OCI-LY1 (cell line): Measurements from ENCODE around the gene SF3A1.

Source experiments
- H2AFZ ChIP-seq: fragments of 200-600 bp; sonication (generic), shearing (Covaris generic); 2 replicates; pipeline ENCODE4 v1.6.0; 2014; ENCODE audit warnings: antibody characterized with exemption, mild to moderate bottlenecking, low read length
- H3F3A ChIP-seq: fragments of 200-600 bp; sonication (generic), shearing (Covaris generic); 2 replicates; pipeline ENCODE4 v1.6.0; 2014; ENCODE audit warnings: mild to moderate bottlenecking, antibody characterized with exemption, low read length, moderate library complexity; ENCODE audit not compliant: insufficient read depth
- H3K27ac ChIP-seq: fragments of 200-600 bp; sonication (generic); 2 replicates; pipeline ENCODE4 v1.5.1; 2014; ENCODE audit warnings: low read length, mixed run types, mild to moderate bottlenecking, low read depth; ENCODE audit not compliant: poor library complexity, severe bottlenecking
- H3K27me3 ChIP-seq: fragments of 200-600 bp; sonication (generic); 2 replicates; pipeline ENCODE4 v1.6.0; 2014; ENCODE audit warnings: antibody characterized with exemption, mild to moderate bottlenecking, low read length, moderate library complexity; ENCODE audit not compliant: insufficient read depth
- H3K36me3 ChIP-seq: fragments of 200-600 bp; sonication (generic); 2 replicates; pipeline ENCODE4 v1.6.1; 2014; ENCODE audit warnings: mild to moderate bottlenecking, antibody characterized with exemption, low read length, moderate library complexity, mixed read lengths; ENCODE audit not compliant: insufficient read depth
- H3K4me1 ChIP-seq: fragments of 200-600 bp; sonication (generic); 2 replicates; pipeline ENCODE4 v1.5.1; 2014; ENCODE audit warnings: mild to moderate bottlenecking, low read length, moderate library complexity; ENCODE audit not compliant: insufficient read depth, severe bottlenecking
- H3K4me2 ChIP-seq: fragments of 200-600 bp; sonication (generic), shearing (Covaris generic); 2 replicates; pipeline ENCODE4 v1.6.1; 2014; ENCODE audit warnings: low read length
- H3K4me3 ChIP-seq: fragments of 200-600 bp; sonication (generic); 2 replicates; pipeline ENCODE4 v1.5.1; 2014; ENCODE audit warnings: low read length, low read depth, mild to moderate bottlenecking, mixed read lengths; ENCODE audit not compliant: poor library complexity, severe bottlenecking
- H3K79me2 ChIP-seq: fragments of 200-600 bp; shearing (Covaris generic); 2 replicates; pipeline ENCODE4 v1.6.1; 2016; ENCODE audit warnings: mixed run types, low read length, mixed read lengths; ENCODE audit not compliant: insufficient read depth
- H3K9ac ChIP-seq: fragments of 200-600 bp; sonication (generic), shearing (Covaris generic); 2 replicates; pipeline ENCODE4 v1.6.1; 2014; ENCODE audit warnings: mild to moderate bottlenecking, low read length, mixed read lengths
- H3K9me2 ChIP-seq: fragments of 200-600 bp; sonication (generic), shearing (Covaris generic); 2 replicates; pipeline ENCODE4 v1.6.1; 2014; ENCODE audit warnings: low read depth, mild to moderate bottlenecking, low read length, mixed read lengths
- H3K9me3 ChIP-seq: fragments of 200-600 bp; shearing (Covaris generic); 2 replicates; pipeline ENCODE4 v1.6.1; 2014; ENCODE audit warnings: low read length, mixed read lengths
- H4K20me1 ChIP-seq: fragments of 200-600 bp; sonication (generic), shearing (Covaris generic); 2 replicates; pipeline ENCODE4 v1.6.0; 2016; ENCODE audit warnings: mild to moderate bottlenecking, low read length; ENCODE audit not compliant: insufficient read depth
- CTCF ChIP-seq: fragments of 200-600 bp; sonication (generic), shearing (Covaris generic); IDR thresholded peaks from 2 replicates; pipeline ENCODE4 v1.5.1; 2017; ENCODE audit warnings: mild to moderate bottlenecking, antibody characterized with exemption, low read length, moderate library complexity, mixed read lengths
- EZH2 ChIP-seq: fragments of 200-600 bp; sonication (generic), shearing (Covaris generic); IDR thresholded peaks from 2 replicates; pipeline ENCODE4 v1.8.0; 2017; ENCODE audit warnings: borderline replicate concordance, mixed run types, mild to moderate bottlenecking, antibody characterized with exemption, low read length, moderate library complexity, mixed read lengths

Gene SF3A1

GRCh38 chr22:30292069-30292970 lies 64.4 kb downstream of the SF3A1 start:
- no peak overlapping the region for H3K27ac ChIP-seq
- no peak overlapping the region for H3K4me2 ChIP-seq
- no peaks in the 10 kb centered on the region for H3K9me2 ChIP-seq
- H3K36me3 ChIP-seq = peaks cover 10% of the 10 kb centered on the region; the same call in 1 of the 2 replicates
- H3K9me3 ChIP-seq = no peaks in the 10 kb centered on the region
- H2AFZ ChIP-seq = no peak overlapping the region
- no peak overlapping the region for H3K4me3 ChIP-seq
- H3F3A ChIP-seq = no peaks in the 10 kb centered on the region
- H3K79me2 ChIP-seq = no peaks in the 10 kb centered on the region
- H4K20me1 ChIP-seq = no peaks in the 10 kb centered on the region
- H3K4me1 ChIP-seq = peaks cover 28% of the 10 kb centered on the region
- H3K9ac ChIP-seq = no peak overlapping the region
- no peaks in the 10 kb centered on the region for H3K27me3 ChIP-seq
- TF ChIP-seq EZH2 (no peak), CTCF (no peak)

GRCh38 chr22:30291058-30291892 lies 65.4 kb downstream of the SF3A1 start:
- no peak overlapping the region for H3K4me2 ChIP-seq
- no peaks in the 10 kb centered on the region for H3K79me2 ChIP-seq
- H3K36me3 ChIP-seq = peaks cover 6% of the 10 kb centered on the region; the same call in 1 of the 2 replicates
- H4K20me1 ChIP-seq = no peaks in the 10 kb centered on the region
- no peak for TF ChIP-seq EZH2
- TF ChIP-seq CTCF = no peak
- no peak overlapping the region for H3K4me3 ChIP-seq
- H3K27ac ChIP-seq = peak overlapping the region; percentile 59
- H3K9ac ChIP-seq = no peak overlapping the region
- peaks cover 18% of the 10 kb centered on the region for H3K4me1 ChIP-seq
- no peaks in the 10 kb centered on the region for H3F3A ChIP-seq
- no peaks in the 10 kb centered on the region for H3K27me3 ChIP-seq
- H3K9me3 ChIP-seq = no peaks in the 10 kb centered on the region
- H3K9me2 ChIP-seq = no peaks in the 10 kb centered on the region
- H2AFZ ChIP-seq = no peak overlapping the region

- TF ChIP-seq CTCF (no peak), EZH2 (no peak)
- Histone ChIP-seq H3K79me2 (no peaks in the 10 kb centered on the region), H3K4me2 (peak overlapping the region; percentile 75; the same call in 1 of the 2 replicates), H3K9ac (no peak overlapping the region; the same call in 1 of the 2 replicates), H2AFZ (no peak overlapping the region), H3K36me3 (peaks cover 6% of the 10 kb centered on the region; the same call in 1 of the 2 replicates), H3K4me1 (peaks cover 18% of the 10 kb centered on the region), H3K4me3 (no peak overlapping the region), H3F3A (no peaks in the 10 kb centered on the region), H3K9me3 (no peaks in the 10 kb centered on the region), H3K27ac (peak overlapping the region; percentile 59), H3K27me3 (no peaks in the 10 kb centered on the region), H4K20me1 (no peaks in the 10 kb centered on the region), H3K9me2 (no peaks in the 10 kb centered on the region)
Observed at GRCh38 chr22:30290342-30291057, 66.2 kb downstream of the SF3A1 start.
